Measurements from ENCODE around the gene UBA5. TPM values are rescaled to one million over a fixed set of nuclear protein-coding genes. Genes with fewer than 3 reads are reported as not detected.
"Not testable (repeated sequence)": the region's sequence is repeated elsewhere in the genome, so short reads cannot be mapped to it uniquely, and the experiment has no call there.

UBA5 gene
- 10 to 100 TPM; 48.7 to 71.1 (median 68.2) TPM for polyA plus RNA-seq (ENCODE audit: insufficient read length in 4 of 4)

GRCh38 chr3:132660052-132660810, at the start of gene UBA5:
TSS of gene UBA5 (plus strand) at chr3:132660329. CDS start at chr3:132660538, 209 bp downstream.
- DNase-seq (ENCODE audit: low read depth in 4 of 4, low spot score in 3 of 4): peak in 1 of 4 donors; percentile 53

- DNase-seq (ENCODE audit: low read depth in 4 of 4, low spot score in 3 of 4): not testable (repeated sequence)
Observed at GRCh38 chr3:132615301-132615700, 44.8 kb upstream of the UBA5 start.

- DNase-seq (ENCODE audit: low read depth in 4 of 4, low spot score in 3 of 4): no peak
Observed at GRCh38 chr3:132615881-132616280, 44.2 kb upstream of the UBA5 start.

GRCh38 chr3:132616780-132617179, 43.3 kb upstream of the UBA5 start:
- DNase-seq (ENCODE audit: low read depth in 4 of 4, low spot score in 3 of 4): no peak

GRCh38 chr3:132622148-132622547, 38.0 kb upstream of the UBA5 start:
- no peak for DNase-seq (ENCODE audit: low read depth in 4 of 4, low spot score in 3 of 4)

GRCh38 chr3:132622761-132623160, 37.4 kb upstream of the UBA5 start:
- no peak for DNase-seq (ENCODE audit: low read depth in 4 of 4, low spot score in 3 of 4)

- DNase-seq (ENCODE audit: low read depth in 4 of 4, low spot score in 3 of 4): no peak
Observed at GRCh38 chr3:132623646-132624045, 36.5 kb upstream of the UBA5 start.

- DNase-seq (ENCODE audit: low read depth in 4 of 4, low spot score in 3 of 4): no peak
Observed at GRCh38 chr3:132624790-132625189, 35.3 kb upstream of the UBA5 start.

- DNase-seq (ENCODE audit: low read depth in 4 of 4, low spot score in 3 of 4): no peak
Observed at GRCh38 chr3:132625613-132626012, 34.5 kb upstream of the UBA5 start.

- no peak for DNase-seq (ENCODE audit: low read depth in 4 of 4, low spot score in 3 of 4)
Observed at GRCh38 chr3:132626955-132627354, 33.2 kb upstream of the UBA5 start.

GRCh38 chr3:132628157-132628556, 32.0 kb upstream of the UBA5 start:
- no peak for DNase-seq (ENCODE audit: low read depth in 4 of 4, low spot score in 3 of 4)

- DNase-seq (ENCODE audit: low read depth in 4 of 4, low spot score in 3 of 4): no peak
Observed at GRCh38 chr3:132629928-132630327, 30.2 kb upstream of the UBA5 start.

- no peak for DNase-seq (ENCODE audit: low read depth in 4 of 4, low spot score in 3 of 4)
Observed at GRCh38 chr3:132630612-132631011, 29.5 kb upstream of the UBA5 start.

GRCh38 chr3:132635052-132635451, 25.1 kb upstream of the UBA5 start:
- no peak for DNase-seq (ENCODE audit: low read depth in 4 of 4, low spot score in 3 of 4)

- DNase-seq (ENCODE audit: low read depth in 4 of 4, low spot score in 3 of 4): no peak
Observed at GRCh38 chr3:132637590-132637989, 22.5 kb upstream of the UBA5 start.

GRCh38 chr3:132638706-132639105, 21.4 kb upstream of the UBA5 start:
- DNase-seq (ENCODE audit: low read depth in 4 of 4, low spot score in 3 of 4): no peak

- DNase-seq (ENCODE audit: low read depth in 4 of 4, low spot score in 3 of 4): not testable (repeated sequence)
Observed at GRCh38 chr3:132641427-132641826, 18.7 kb upstream of the UBA5 start.

- no peak for DNase-seq (ENCODE audit: low read depth in 4 of 4, low spot score in 3 of 4)
Observed at GRCh38 chr3:132641837-132642538, 18.1 kb upstream of the UBA5 start.

GRCh38 chr3:132642539-132642847, 17.6 kb upstream of the UBA5 start:
- DNase-seq (ENCODE audit: low read depth in 4 of 4, low spot score in 3 of 4): no peak

GRCh38 chr3:132643366-132643765, 16.8 kb upstream of the UBA5 start:
- DNase-seq (ENCODE audit: low read depth in 4 of 4, low spot score in 3 of 4): no peak

- no peak for DNase-seq (ENCODE audit: low read depth in 4 of 4, low spot score in 3 of 4)
Observed at GRCh38 chr3:132645058-132645457, 15.1 kb upstream of the UBA5 start.

- no peak for DNase-seq (ENCODE audit: low read depth in 4 of 4, low spot score in 3 of 4)
Observed at GRCh38 chr3:132650153-132650552, 10.0 kb upstream of the UBA5 start.

Data from left renal pelvis (tissue), 4 donors.